ENCODE data around the gene PAPPA2.

PAPPA2 gene

GRCh38 chr1:176857632-176858031 lies 394.7 kb downstream of the PAPPA2 start:
- FAIRE-seq (no peak), DNase-seq (ENCODE audit: insufficient read length, low spot score) (no peak)
- no peak for TF ChIP-seq CTCF (IDR thresholded peaks at IDR 0.05; ENCODE audit: insufficient read depth, missing control alignments)

DNA sequence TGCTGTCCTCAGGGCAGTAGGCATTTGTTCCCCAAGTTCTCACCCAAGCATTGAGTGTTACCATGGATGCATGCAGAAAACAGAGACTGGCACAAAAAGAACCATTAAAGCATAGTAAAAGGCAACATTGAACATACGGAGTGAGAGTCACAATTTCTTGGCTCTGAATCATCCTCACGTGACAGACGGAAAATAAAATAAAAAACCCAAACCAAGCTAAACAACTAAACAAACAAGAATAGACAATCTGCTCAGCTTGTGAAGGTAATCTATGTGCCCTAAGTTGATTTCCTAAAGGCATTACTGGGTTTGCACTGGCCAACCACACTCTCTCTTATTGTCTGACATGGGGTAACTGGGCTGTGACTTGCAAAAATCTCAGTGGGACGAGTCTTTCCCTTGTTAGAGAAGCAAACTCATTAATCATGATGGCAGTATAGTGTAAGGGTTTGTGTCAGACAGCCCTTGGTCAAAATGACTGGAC lies 395.5 kb downstream of the PAPPA2 start:
- FAIRE-seq (no peak), DNase-seq (ENCODE audit: insufficient read length, low spot score) (no peak)
- TF ChIP-seq CTCF (IDR thresholded peaks at IDR 0.05; ENCODE audit: insufficient read depth, missing control alignments): no peak

- no peak for DNase-seq (ENCODE audit: insufficient read length, low spot score)
- FAIRE-seq: no peak
- no peak for TF ChIP-seq CTCF (IDR thresholded peaks at IDR 0.05; ENCODE audit: insufficient read depth, missing control alignments)
Observed at GRCh38 chr1:176863613-176864012, 400.6 kb downstream of the PAPPA2 start.

- FAIRE-seq (no peak), DNase-seq (ENCODE audit: insufficient read length, low spot score) (no peak)
- TF ChIP-seq CTCF (IDR thresholded peaks at IDR 0.05; ENCODE audit: insufficient read depth, missing control alignments): no peak
Observed at GRCh38 chr1:176864211-176864610, 401.2 kb downstream of the PAPPA2 start.

DNA sequence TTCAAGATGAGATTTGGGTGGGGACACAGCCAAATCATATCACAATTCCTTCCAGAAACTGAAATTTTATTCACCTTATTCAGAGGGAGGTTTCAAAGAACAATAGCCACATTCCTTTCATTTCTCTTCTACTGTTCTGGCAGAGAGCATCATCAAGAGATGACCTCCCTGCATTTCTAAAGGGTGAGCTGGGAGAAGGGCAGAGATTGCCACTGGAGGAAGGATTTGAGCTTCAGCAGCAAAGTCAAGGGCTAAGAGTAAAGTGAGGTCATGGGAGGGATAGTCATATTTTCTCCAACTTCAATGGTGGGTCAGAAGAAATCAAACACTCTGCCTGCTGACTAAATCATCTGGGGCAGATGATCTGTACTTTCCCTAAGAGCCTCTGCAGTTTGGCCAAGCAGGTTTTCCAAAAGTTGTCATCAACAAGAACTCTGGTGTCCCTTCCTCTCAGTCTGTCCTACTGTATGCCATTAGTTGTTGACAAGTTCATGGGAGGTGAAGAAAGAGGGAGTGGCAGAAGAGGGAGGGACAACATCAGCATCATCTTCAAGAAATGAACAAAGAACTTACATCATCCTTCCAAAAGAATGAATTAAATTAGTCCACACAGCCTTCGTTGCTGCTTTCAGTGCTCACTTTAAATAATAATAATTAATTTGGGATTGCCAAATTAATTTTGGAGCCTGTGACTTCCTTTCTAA lies 403.2 kb downstream of the PAPPA2 start:
- FAIRE-seq (no peak), DNase-seq (ENCODE audit: insufficient read length, low spot score) (no peak)
- TF ChIP-seq CTCF (IDR thresholded peaks at IDR 0.05; ENCODE audit: insufficient read depth, missing control alignments): no peak

GRCh38 chr1:176869577-176869976 lies 406.6 kb downstream of the PAPPA2 start:
- FAIRE-seq (no peak), DNase-seq (ENCODE audit: insufficient read length, low spot score) (no peak)
- TF ChIP-seq CTCF (IDR thresholded peaks at IDR 0.05; ENCODE audit: insufficient read depth, missing control alignments): no peak

DNA sequence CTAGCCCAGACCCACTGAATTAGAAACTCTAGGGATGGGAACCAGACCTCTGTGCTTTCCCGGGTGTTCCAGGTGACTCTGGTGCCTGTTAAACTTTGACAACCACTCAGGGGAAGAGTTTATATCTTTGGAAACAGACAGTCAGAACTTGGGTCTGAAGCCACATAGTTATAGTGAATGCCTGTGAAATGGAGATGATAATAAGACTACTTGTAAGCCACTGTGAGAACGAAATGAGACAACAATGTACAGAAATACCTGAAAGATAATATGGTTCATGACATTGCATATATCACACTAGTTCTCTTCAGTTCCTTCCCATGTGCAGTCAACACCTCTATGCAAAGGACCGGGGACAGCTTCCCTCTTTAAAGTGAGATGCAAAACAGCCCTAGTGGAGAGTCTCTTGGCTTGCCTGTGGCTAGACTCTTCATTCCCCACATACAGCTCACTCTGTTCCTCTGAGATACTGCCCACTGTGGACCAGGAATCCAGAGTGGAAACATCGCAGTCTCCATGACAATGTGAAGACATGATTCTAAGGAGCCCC lies 414.1 kb downstream of the PAPPA2 start:
- TF ChIP-seq CTCF (IDR thresholded peaks at IDR 0.05; ENCODE audit: insufficient read depth, missing control alignments): no peak
- FAIRE-seq: no peak
- no peak for DNase-seq (ENCODE audit: insufficient read length, low spot score)

Data from D721Med (cell line).